SK-N-MC (cell line): ENCODE data around the gene COX7A1.

Source experiments
- EZH2 ChIP-seq: fragments of 200-600 bp; sonication (generic); IDR thresholded peaks from one replicate; pipeline ENCODE4 v1.6.1; 2017; ENCODE audit warnings: antibody characterized with exemption
- FOXP2 ChIP-seq: optimal IDR thresholded peaks from 2 replicates; pipeline ENCODE3; 2011; ENCODE audit warnings: mild to moderate bottlenecking, moderate library complexity; ENCODE audit not compliant: insufficient read depth; ENCODE audit errors: extremely low read length, control extremely low read depth
- POLR2AphosphoS5 ChIP-seq: IDR thresholded peaks from 2 replicates; pipeline ENCODE4 v1.6.1; 2012; ENCODE audit warnings: mild to moderate bottlenecking, low read depth, low read length, borderline replicate concordance

- TF ChIP-seq POLR2AphosphoS5: no peak
- no peak for TF ChIP-seq EZH2
- no peak for TF ChIP-seq FOXP2
Observed at GRCh38 chr19:36182612-36183244, 30.5 kb upstream of the COX7A1 start.
